ENCODE measurements around the gene CENPM.

The CENPM gene

DNA sequence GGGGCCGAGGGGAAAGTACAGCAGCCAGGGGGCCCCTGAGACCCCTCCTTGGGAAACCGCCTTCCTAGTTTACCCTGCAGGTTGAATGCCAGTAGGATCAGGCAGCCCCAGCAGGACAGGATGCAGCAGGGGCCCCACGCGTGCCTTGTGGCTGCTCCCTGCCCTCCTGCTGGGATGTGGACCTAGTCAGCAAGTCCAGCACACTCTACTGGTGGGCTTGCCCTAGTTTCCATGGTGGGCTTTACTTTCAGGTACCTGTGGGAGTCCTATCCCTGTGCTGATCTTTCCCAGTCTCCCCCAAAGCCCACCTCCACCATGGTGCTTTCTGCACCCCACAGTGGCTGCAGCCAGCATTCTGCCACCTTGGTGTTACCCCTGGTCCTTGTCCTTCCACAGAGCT is 54.2 kb downstream of the CENPM start:
- no peak for DNase-seq

- DNase-seq = no peak
Measured at GRCh38 chr22:41891407-41891806, 55.5 kb downstream of the CENPM start.
